Ovary (tissue), 9 donors: Measurements from ENCODE around the gene NFIA. TPM values are rescaled to one million over a fixed set of nuclear protein-coding genes. Genes with fewer than 3 reads are reported as not detected.

ENCODE experiments used
- DNase-seq, 5 donors: peaks; one replicate each; pipeline ENCODE4 v3.0.0-alpha.2; 2019 to 2020
- H3K27ac ChIP-seq, 2 donors: fragments of 200-600 bp; one replicate each; pipeline versions ENCODE4 v1.5.1 to v1.8.0; 2019 to 2022
- H3K27me3 ChIP-seq: fragments of 200-600 bp; one replicate; pipeline ENCODE4 v1.8.0; 2022
- H3K36me3 ChIP-seq: fragments of 200-600 bp; sonication (generic); one replicate; pipeline ENCODE4 v1.5.1; 2019
- H3K4me1 ChIP-seq: one replicate; pipeline ENCODE4 v1.8.1; 2013; ENCODE audit warnings: mild to moderate bottlenecking, moderate library complexity; ENCODE audit not compliant: insufficient read depth
- H3K4me3 ChIP-seq: fragments of 200-600 bp; sonication (generic); one replicate; pipeline ENCODE4 v1.5.1; 2017
- H3K9me3 ChIP-seq, 2 donors: fragments of 200-600 bp in 1 of 2; sonication (generic) in 1 of 2; one replicate each; pipeline versions ENCODE4 v1.5.1 to v1.8.1; 2013 to 2019; ENCODE audit warnings: mild to moderate bottlenecking in 1 of 2, moderate library complexity in 1 of 2
- CTCF ChIP-seq, 3 donors: fragments of 450-650 bp in 2 of 3; fragments of 200-600 bp in 1 of 3; IDR thresholded peaks; one replicate each; pipeline versions ENCODE4 v1.5.1 to v1.8.0; 2016 to 2022; ENCODE audit warnings: antibody characterized with exemption in 3 of 3, mild to moderate bottlenecking in 1 of 3
- EP300 ChIP-seq: sonication (generic); formaldehyde crosslinking; IDR thresholded peaks from one replicate; pipeline ENCODE4 v1.6.1; 2017; ENCODE audit warnings: antibody characterized with exemption
- POLR2A ChIP-seq: fragments of 450-650 bp; IDR thresholded peaks from one replicate; pipeline ENCODE4 v1.6.1; 2017; ENCODE audit warnings: antibody characterized with exemption, mild to moderate bottlenecking, moderate library complexity
- WGBS, 3 donors: extraction: QIAGEN DNeasy Blood & Tissue Kit in 1 of 3; methylation state at CpG; one replicate each; pipeline versions ENCODE4 v1.1.5 to v1.1.7; 2013 to 2017; 5-methylcytosine and 5-hydroxymethylcytosine counted together
- intact Hi-C, 4 donors: fragments of 100-400 bp; cut with DNase I; formaldehyde crosslinking; loops; one replicate each; pipeline versions ENCODE4 v1.11.0 to v1.15.1; 2022 to 2023
- polyA plus RNA-seq, 2 donors: library from polyadenylated mRNA; stranded (reverse); fragments of 200-250 nt in 1 of 2; fragments of 350-450 nt in 1 of 2; fragmentation: Illumina TruSeq in 1 of 2; extraction: RNeasy Lipid Tissue Mini Kit (QIAGEN cat#74804) in 1 of 2; gene quantifications; one replicate each; pipeline ENCODE4 v1.2.3, GENCODE V29; 2013 to 2014
- total RNA-seq, 7 donors: library from RNA; depleted of rRNA in 2 of 7; stranded (reverse); fragments of >200 nt in 2 of 7; fragmentation: NEBNext Ultra II Directional in 3 of 7; extraction: Animal tissue kit (Norgen Biotek cat#: 25700) in 3 of 7; gene quantifications; one replicate each; pipeline versions ENCODE4 v1.1.0 to v1.2.4, GENCODE V29; 2016 to 2023
- donor health status: DM: no; HTN: no; CAD: no; lungs with moderate emphysema.
- donor health status: DM: no; HTN: no; CAD: no.
- donor health status: Bipolar disorder and iron deficiency.
- donor health status: DM: yes; HTN: yes; CAD: no.
- donor health status: DM: no; HTN: no; CAD: no.
- donor health status: DM: yes; HTN: yes; CAD: no.

Gene NFIA
- total and polyA plus RNA-seq, 9 donors, result 11.8 to 115 (median 80.9) TPM

- no peak for DNase-seq
- Histone ChIP-seq H3K4me3 (no peak overlapping the region), H3K27ac (peak overlapping the region in 1 of 2 donors; percentile 24), H3K36me3 (no peaks in the 10 kb centered on the region), H3K9me3 (no peaks in the 10 kb centered on the region), H3K27me3 (no peaks in the 10 kb centered on the region), H3K4me1 (peaks cover 3% of the 10 kb centered on the region)
- TF ChIP-seq EP300 (no peak), CTCF (IDR thresholded peaks at IDR 0.05) (no peak), POLR2A (no peak)
- intact Hi-C loops, result no loop called here
- 13 to 22% (median 21%) methylated on average over 5 of the region's 5 CpGs for WGBS, 3 donors
These were observed 49.8 kb downstream of the NFIA start for GRCh38 chr1:61132176-61132638.

- intact Hi-C loops, result no loop called here
- Histone ChIP-seq H3K4me1 (peaks cover 3% of the 10 kb centered on the region), H3K27me3 (no peaks in the 10 kb centered on the region), H3K4me3 (no peak overlapping the region), H3K36me3 (no peaks in the 10 kb centered on the region), H3K9me3 (no peaks in the 10 kb centered on the region), H3K27ac (peak overlapping the region in 1 of 2 donors; percentile 24)
- WGBS, 3 donors, result 16 to 22% (median 20%) methylated on average over 6 of the region's 6 CpGs
- TF ChIP-seq POLR2A (no peak), EP300 (no peak), CTCF (IDR thresholded peaks at IDR 0.05) (no peak)
- no peak for DNase-seq
These were observed 50.4 kb downstream of the NFIA start for GRCh38 chr1:61132645-61133334.

- WGBS, 3 donors, result 71 to 96% (median 87%) methylated on average over 4 of the region's 4 CpGs
- Histone ChIP-seq H3K4me1 (peaks cover 4% of the 10 kb centered on the region), H3K4me3 (no peak overlapping the region), H3K27me3 (no peaks in the 10 kb centered on the region), H3K9me3 (no peaks in the 10 kb centered on the region), H3K27ac (no peak overlapping the region), H3K36me3 (no peaks in the 10 kb centered on the region)
- no peak for TF ChIP-seq EP300
- no peak for TF ChIP-seq CTCF (IDR thresholded peaks at IDR 0.05)
- no peak for TF ChIP-seq POLR2A
- no peak for DNase-seq
- intact Hi-C loops, result no loop called here
These were observed 51.1 kb downstream of the NFIA start for GRCh38 chr1:61133335-61134019.

- peaks cover 14% of the 10 kb centered on the region for H3K4me1 ChIP-seq
- no peaks in the 10 kb centered on the region for H3K27me3 ChIP-seq
- no peak for TF ChIP-seq EP300
- TF ChIP-seq POLR2A, result no peak
- TF ChIP-seq CTCF (IDR thresholded peaks at IDR 0.05), result no peak
- no peaks in the 10 kb centered on the region for H3K9me3 ChIP-seq
- H3K4me3 ChIP-seq, result no peak overlapping the region
- WGBS, 3 donors, result 95 to 98% (median 98%) methylated on average over 3 of the region's 3 CpGs
- intact Hi-C loops, result no loop called here
- no peaks in the 10 kb centered on the region for H3K36me3 ChIP-seq
- no peak overlapping the region for H3K27ac ChIP-seq
- no peak for DNase-seq
These were observed 52.9 kb downstream of the NFIA start for GRCh38 chr1:61135291-61135690.
